ENCODE measurements around the gene MAP4K4. TPM values are rescaled to one million over a fixed set of nuclear protein-coding genes. Genes with fewer than 3 reads are reported as not detected.
A peak's percentile ranks its signal among the peaks of the same experiment; 100 is the strongest.
"Not testable (repeated sequence)": the region's sequence is repeated elsewhere in the genome, so short reads cannot be mapped to it uniquely, and the experiment has no call there.

MAP4K4 gene
- total RNA-seq, 2 donors from 2014 or later, result 47.5 to 50.4 TPM

DNA sequence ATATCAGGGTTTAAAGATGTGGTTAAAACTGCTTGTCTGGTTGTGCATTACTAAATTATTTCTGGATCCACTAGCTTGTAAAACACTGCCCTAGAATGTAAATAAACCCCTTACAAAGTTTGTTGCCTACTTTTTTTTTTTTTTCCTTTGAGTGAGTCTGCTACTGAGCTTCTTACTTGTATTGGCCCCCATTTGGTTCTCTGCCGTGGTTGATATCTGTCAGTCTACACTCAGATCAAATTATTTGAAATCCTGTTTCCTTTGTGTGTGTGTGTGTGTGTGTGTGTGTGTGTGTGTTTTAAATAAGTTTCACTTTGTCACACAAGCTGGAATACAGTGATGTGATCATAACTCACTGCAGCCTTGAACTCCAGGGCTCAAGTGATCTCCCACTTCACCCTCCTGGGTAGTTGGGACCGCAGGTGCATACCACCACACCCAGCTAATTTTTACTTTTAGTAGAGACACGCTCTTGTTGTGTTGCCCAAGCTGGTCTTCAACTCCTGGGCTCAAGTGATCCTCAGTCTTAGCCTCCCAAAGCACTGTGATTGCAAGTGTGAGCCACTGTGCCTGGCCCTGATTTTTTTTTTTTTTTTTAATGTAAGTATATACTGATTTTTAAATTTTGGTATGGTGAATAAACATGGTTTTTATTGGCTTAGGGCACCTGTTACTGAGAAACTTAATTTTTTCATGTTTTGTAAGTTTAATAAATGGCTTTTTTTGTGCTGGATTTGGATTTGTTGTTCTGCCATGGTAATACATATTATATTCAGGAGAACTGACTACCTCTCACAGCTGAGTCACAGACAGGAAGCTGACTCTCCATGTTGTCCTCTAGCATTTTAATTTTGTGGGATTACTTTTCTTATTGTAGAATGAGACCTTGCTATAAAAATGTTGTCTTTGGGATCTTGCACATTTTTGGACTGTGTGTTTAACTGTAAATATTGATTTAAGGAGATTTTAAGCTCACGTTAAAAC lies 48.5 kb downstream of the MAP4K4 start:
- DNase-seq (ENCODE audit: low spot score), result no peak

GRCh38 chr2:101748000-101748399 lies 50.5 kb downstream of the MAP4K4 start:
- no peak for DNase-seq (ENCODE audit: low spot score)
- Histone ChIP-seq H3K4me3 (no peak overlapping the region), H3K27ac (no peak overlapping the region), H3K36me3 (no peaks in the 10 kb centered on the region), H3K9me3 (no peaks in the 10 kb centered on the region), H3K27me3 (no peaks in the 10 kb centered on the region), H3K4me1 (peaks cover 0 to 71% of the 10 kb centered on the region in 2 donors)
- no peak for TF ChIP-seq CTCF (IDR thresholded peaks at IDR 0.05)

More for the DNA sequence above, 48.5 kb downstream of the MAP4K4 start:
- no peaks in the 10 kb centered on the region for H3K9me3 ChIP-seq
- H3K27me3 ChIP-seq, result no peaks in the 10 kb centered on the region
- peaks cover 0 to 67% of the 10 kb centered on the region in 2 donors for H3K4me1 ChIP-seq
- no peak for TF ChIP-seq CTCF (IDR thresholded peaks at IDR 0.05)
- H3K36me3 ChIP-seq, result no peaks in the 10 kb centered on the region
- H3K4me3 ChIP-seq, result no peak overlapping the region
- H3K27ac ChIP-seq, result no peak overlapping the region

GRCh38 chr2:101748462-101748861 lies 51.0 kb downstream of the MAP4K4 start:
- H3K9me3 ChIP-seq; H3K27ac ChIP-seq; H3K36me3 ChIP-seq; H3K27me3 ChIP-seq; DNase-seq (ENCODE audit: low spot score); H3K4me3 ChIP-seq: not testable (repeated sequence)
- H3K4me1 ChIP-seq, result peaks cover 0 to 71% of the 10 kb centered on the region in 2 donors

DNA sequence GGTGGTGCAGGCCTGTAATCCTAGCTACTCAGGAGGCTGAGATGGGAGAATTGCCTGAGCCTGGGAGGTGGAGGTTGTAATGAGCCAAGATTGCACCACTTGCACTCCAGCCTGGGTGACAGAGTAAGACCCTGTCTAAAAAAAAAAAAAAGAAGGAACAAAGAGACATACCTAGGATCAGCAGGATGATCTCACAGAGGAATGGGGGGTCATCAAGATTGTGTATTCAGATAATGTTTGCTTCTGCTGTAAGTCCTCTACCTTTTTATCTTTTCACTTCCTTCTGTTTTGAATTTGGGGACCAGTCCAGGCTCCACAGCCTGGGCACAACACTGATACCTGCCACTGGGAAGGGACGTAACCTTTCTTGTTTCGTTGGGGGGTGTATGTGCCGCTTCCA lies 53.2 kb downstream of the MAP4K4 start:
- H3K27me3 ChIP-seq, result no peaks in the 10 kb centered on the region
- no peak overlapping the region for H3K4me3 ChIP-seq
- DNase-seq (ENCODE audit: low spot score), result no peak
- H3K27ac ChIP-seq, result no peak overlapping the region
- no peaks in the 10 kb centered on the region for H3K9me3 ChIP-seq
- TF ChIP-seq CTCF (IDR thresholded peaks at IDR 0.05), result no peak
- peaks cover 0 to 77% of the 10 kb centered on the region in 2 donors for H3K4me1 ChIP-seq
- H3K36me3 ChIP-seq, result no peaks in the 10 kb centered on the region

DNA sequence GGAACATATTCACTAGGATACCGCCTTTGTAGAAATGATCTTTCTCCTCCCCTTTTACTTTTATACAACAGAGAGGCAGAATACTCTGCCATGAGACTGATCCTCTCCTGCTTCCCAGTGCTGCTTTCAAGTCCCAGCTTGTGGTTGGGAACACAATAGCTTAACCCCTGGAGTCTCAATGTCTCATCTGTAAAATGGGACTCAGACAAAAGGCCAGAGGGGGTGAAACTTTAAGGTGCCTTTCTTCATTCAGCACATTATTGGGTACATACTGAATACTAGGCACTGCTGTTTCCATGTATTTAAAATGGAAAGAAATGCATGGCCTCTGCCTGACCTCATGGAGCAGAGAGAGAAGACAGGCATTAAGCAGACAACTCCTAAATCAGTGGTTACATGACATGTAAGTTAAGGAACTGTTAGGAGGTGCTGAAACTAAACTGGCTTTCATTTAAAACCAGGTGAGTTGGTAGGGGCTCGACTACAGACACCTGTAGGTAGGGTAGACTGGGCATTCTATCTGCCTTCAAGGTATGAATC lies 53.8 kb downstream of the MAP4K4 start:
- Histone ChIP-seq H3K9me3 (no peaks in the 10 kb centered on the region), H3K4me1 (peaks cover 0 to 76% of the 10 kb centered on the region in 2 donors), H3K27ac (peak overlapping the region; percentile 18 to 23), H3K36me3 (no peaks in the 10 kb centered on the region), H3K27me3 (no peaks in the 10 kb centered on the region), H3K4me3 (no peak overlapping the region)
- DNase-seq (ENCODE audit: low spot score), result no peak
- TF ChIP-seq CTCF (IDR thresholded peaks at IDR 0.05), result no peak

GRCh38 chr2:101751875-101752619 lies 54.5 kb downstream of the MAP4K4 start:
- H3K9me3 ChIP-seq, result no peaks in the 10 kb centered on the region
- H3K27ac ChIP-seq, result peak overlapping the region; percentile 18 to 23
- H3K36me3 ChIP-seq, result no peaks in the 10 kb centered on the region
- H3K4me1 ChIP-seq, result peaks cover 0 to 72% of the 10 kb centered on the region in 2 donors
- H3K27me3 ChIP-seq, result no peaks in the 10 kb centered on the region
- no peak for TF ChIP-seq CTCF (IDR thresholded peaks at IDR 0.05)
- no peak for DNase-seq (ENCODE audit: low spot score)
- H3K4me3 ChIP-seq, result no peak overlapping the region

Data from right atrium auricular region (tissue), 2 donors.